ENCODE results near the gene UBR4.
"Not testable (repeated sequence)": the region's sequence is repeated elsewhere in the genome, so short reads cannot be mapped to it uniquely, and the experiment has no call there.

Gene UBR4

DNA sequence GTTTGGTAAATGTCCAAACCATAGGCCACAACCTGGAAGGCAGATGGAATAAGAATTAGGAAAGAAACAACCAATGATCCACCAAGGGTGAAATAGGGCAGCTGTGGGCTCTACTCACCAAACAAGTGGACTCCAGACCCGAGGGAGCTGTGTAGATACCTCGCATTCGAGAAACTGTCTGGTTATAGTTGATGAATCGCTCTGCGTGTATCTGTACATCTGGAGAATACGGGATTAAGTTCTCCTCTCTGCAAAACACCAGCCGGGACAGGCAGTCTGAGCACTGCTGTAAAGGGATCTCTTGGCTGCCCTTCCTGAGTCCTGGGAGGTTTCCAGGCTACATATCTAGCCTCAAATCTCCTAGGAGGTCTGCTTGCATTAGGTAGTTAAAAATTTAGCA lies 9.4 kb upstream of the UBR4 start:
- DNase-seq: no peak

DNA sequence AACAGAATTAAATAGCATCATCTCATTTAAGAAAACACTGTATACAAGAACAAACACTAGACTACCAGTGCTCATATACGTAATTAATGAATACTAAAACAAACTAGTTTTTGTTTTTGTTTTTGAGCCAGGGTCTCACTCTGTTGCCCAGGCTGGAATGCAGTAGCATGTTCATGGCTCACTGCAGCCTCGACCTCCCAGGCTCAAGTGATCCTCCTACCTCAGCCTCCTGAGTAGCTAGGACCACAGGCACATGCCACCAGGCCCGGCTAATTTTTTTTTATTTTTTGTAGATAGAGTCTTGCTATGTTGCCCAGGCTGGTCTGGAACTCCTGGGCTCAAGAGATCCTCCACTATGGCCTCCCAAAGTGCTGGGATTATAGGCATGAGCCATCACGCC lies 6.5 kb upstream of the UBR4 start:
- DNase-seq: not testable (repeated sequence)

DNA sequence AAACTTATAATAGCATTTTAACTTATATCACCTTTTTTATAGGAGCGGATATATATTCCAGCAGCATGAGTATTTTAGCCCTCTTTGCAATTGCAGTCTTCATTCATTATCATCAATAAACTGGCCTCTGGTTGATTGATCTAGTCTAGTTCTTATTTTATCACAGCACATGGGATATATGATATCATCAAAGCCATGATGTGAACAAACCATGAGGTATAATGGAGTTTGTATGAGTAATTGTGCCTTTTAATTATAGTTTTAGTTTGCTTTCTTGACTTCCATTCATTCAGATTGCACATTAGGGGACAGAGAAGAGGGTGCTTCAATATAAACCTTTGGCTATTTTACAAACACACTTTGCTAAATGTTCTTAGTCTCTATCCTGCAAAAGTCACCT lies 3.5 kb upstream of the UBR4 start:
- no peak for DNase-seq

DNA sequence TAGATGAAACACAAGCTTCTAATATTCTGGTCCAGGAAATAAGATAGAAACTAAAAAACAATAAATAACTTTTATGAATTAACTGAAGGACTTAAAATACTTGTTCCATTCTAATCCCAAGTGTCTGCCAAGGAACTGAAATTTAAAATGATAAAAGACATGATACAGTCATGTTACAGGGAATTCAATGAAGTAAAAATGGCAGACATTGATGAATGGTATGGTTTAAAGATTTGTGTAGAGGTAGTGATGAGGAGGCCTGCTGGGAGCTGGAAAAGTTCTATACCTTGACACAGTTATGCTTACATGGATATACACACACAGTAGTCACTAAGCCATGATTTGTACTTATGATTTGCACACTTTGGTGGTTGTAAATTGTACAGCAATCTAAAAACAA lies 2.1 kb upstream of the UBR4 start:
- no peak for DNase-seq

DNA sequence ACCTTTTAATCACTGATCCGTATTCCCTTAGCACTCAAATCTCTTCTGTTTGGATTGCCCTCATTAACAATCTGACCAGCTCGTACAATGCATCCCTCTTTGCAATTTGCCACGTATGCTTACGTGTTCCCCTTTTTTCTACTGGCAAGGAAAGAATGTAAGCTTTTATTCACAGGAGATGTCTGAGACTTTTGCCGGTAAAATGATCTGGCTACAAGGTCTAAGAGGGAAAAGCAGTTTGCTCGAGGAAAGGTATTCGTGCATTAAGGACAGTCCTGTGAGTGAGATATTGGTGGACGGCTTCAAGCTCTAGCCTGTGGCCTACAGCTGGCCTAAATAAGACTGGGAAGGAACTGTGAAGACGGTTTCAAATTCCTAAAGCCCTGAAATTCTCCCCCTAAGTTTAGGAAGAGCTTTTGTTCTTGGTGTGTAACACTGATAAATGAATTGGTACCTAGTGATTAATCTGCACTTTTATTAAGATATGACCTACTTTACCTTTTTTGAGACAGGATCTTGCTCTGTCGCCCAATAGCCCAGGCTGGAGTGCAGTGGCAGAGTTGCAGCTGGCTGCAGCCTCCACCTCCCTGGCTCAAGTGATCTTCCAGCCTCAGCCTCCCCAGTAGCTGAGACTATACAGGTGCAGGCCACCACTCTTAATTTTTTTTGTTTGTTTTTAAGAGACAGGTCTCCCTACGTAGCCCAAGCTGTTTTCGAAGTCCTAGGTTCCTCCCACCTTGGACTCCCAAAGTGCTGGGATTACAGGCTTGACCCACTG lies 895 bp upstream of the UBR4 start:
- no peak for DNase-seq

DNA sequence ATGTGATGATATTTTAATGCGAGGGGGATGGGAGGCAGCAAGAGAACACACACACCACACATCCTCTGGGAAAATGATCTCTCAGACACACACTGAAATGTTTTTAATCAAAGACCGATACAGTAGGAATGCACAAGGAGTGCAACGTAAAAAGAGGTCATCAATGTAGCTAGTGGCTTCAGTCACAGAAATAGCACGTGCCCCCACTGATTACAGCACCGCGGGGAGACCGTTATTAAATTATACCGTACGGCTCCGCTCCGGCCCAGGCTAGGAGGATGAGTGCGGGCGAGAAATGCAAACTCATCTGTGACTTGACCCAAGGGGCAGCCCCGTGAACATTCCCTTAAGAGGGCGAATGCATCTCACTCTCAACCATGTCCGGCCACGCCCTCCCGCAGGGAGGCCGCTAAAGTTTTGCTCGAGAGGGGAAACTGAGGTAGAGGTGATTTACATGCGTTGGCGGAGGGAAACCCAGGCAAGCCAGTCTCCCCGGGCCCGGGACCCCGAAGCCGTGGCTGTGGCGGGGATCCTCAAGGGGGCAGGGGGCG lies 552 bp downstream of the UBR4 start:
- DNase-seq: no peak

DNA sequence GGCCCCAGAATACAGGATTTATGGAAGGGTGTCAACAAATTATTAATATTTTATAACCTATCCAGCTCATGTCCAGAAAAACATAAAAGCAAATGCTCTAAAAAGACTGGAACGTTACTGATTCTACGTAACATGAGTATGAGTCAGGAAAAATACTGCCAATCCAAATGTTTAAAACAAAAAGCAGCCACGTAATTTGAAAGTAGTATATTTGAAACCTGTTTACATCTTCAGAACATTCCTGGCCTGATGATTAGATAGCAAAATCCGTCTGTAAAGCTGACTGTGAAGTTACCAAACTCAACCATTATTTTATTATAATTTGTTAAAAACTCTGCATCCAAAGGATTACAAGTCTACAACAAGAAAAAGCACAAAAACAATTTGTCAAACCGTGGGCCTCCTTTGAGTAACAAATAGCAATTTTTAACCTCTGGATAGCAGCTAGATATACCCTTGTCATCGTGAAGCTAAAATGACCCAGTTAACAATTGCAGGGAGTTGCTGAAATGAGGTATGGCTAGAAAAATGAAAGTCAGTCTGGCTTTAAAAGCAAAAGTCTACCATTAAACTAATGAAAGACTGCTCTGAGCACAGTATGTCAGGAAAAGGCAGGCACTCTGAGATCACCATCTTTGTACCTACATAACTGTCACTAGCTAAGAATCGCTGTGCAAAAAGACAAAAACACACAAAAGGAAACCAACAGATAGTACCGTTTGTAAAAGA lies 1.2 kb downstream of the UBR4 start:
- DNase-seq: no peak

DNA sequence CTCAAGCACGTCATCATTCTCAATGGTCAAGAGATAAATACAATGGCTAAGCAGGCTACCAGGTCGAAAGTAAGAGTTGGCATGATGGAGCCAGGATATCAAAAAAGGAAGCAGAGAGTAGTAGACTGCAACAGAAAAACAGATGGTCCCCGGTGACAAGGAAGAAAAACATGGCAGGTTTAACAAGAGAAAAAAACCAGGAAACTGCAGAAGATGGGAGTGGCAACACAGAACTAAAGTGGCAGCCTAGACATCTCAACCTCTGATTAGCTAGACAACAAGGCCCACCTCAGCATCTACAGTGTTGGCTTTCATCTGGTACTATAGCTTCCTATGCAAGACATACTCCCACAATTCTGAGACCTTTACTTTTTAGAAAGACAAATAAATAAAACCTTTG lies 3.1 kb downstream of the UBR4 start:
- DNase-seq: no peak

DNA sequence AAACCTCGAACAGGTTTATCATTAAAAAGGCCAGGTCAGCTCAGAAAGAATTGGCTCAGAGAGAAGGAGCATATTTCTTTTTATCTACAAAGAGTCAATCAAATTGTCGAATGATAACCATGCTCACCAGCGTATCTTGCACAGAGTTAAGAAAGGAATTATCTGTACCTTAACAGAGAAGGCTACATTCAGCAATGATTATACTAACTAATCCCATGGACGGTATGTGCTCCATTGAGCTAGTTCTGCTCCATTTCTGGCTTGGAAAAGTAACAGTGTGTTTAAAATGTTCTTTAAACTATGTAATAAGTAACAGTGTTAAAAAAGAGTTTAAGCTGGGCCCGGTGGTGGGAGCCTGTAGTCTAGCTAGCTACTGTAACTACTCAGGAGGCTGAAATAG lies 4.2 kb downstream of the UBR4 start:
- DNase-seq: no peak

DNA sequence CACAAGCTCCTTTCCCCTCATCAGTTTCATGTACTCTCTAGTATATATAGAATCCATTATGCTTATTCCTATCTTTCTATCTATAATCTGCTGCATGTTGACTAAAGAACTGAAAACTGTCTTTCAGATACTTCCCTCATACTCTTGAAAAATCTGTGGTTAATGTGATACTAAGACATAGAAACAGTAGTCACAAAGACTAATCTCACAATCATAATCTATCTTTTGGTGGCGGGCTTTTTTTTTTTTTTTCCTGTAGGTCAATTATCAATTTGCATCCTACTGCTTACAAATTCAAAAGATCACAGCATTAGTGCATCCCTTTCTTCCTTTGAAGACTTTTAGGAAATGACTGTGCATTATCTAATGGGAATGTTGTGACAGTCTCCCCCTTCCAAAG lies 4.7 kb downstream of the UBR4 start:
- DNase-seq: no peak

DNA sequence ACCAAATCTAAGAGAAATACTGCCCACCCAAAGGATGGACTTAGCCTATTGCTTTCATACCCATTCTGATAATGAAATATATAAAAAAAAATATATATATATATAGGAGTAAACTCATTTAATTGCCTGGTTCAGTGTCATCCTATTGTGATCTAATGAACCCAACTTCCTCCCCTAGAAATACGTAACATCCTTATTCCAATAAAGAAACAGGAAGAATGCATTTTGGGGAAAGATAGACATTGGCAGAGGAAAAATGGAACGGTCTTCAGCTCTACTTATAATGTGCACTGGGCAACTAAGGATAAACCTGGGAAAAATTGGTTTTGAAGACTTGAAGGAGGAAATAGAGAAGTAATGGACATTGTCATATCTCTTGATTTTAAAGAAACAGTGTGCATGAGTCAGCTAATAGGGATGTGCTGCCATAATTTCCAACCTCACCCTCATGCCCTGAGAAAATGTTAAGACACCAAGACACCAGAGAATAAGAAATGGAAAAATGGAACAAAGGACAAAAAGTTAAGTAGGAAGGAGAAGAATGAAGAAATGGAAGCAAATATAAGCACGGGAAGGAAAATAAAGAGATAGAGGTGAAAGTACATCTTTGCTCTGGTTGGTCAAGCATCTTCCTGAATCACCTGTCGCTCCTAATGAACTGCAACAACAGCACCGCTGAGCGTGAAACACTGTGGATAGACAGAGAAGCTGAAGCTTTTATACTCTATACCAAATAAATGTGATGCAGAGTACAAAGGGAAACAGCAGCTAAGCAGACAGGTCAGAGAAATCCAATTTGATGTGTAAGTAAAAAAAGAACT lies 5.4 kb downstream of the UBR4 start:
- no peak for DNase-seq

DNA sequence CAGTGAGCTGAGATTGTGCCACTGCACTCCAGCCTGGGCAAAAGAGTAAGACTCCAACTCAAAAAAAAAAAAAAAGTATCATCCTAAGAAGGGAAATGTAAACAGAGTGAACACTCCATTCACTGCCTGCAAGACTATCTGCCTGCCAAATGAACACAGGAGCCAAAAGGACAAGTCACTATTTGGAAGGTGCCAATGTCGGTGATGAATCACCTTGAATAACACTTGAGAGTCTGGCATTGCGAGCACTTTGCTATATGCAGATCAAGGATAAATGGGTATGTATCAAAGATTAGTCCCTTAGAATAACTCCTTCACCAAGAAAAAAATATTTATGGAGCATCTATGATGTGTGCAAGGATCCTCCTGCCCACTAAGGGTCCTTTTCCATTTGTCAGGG lies 6.6 kb downstream of the UBR4 start:
- DNase-seq: no peak

DNA sequence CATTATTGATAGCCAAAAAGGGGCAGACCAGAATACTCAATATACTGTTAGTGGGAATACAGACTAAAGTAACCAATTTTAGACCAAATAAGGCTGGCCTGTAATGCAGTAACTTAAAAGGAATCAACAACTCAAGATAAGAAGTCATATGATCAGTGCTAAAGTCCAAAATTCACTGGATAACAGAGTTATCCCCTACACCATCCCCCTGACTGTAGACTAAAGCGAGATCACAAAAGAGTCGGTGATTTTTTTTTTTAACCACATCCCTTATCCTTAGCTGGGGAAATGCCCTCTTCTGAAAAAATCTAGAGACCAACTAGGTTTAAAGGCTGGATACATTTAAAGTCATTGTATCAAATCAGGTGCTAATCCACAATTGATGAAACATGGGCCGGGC lies 7.7 kb downstream of the UBR4 start:
- DNase-seq: no peak

DNA sequence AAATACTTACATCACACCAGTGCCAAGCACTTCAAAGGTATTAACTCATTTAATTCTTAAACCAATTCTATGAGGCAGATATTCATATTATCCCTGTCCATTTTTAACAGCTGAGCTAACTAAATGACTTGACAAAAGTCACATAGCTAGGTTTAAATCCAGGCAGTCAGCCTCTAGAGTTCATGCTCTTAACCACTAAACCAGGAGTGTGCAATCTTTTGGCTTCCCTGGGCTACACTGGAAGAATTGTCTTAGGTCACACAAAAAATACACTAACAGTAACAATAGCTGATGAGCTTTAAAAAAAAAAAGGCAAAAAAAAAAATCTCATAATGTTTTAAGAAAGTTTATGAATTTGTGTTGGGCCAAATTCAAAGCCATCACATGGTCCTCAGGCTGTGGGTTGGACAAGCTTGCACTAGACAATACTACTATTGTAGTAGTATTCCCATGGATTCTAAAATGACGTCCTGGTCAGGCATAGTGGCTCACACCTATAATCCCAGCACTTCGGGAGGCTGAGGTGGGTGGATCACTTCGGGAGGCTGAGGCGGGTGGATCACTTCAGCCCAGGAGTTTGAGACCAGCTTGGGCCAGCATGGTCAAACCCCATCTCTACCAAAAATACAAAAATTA lies 10.0 kb downstream of the UBR4 start:
- no peak for DNase-seq

DNA sequence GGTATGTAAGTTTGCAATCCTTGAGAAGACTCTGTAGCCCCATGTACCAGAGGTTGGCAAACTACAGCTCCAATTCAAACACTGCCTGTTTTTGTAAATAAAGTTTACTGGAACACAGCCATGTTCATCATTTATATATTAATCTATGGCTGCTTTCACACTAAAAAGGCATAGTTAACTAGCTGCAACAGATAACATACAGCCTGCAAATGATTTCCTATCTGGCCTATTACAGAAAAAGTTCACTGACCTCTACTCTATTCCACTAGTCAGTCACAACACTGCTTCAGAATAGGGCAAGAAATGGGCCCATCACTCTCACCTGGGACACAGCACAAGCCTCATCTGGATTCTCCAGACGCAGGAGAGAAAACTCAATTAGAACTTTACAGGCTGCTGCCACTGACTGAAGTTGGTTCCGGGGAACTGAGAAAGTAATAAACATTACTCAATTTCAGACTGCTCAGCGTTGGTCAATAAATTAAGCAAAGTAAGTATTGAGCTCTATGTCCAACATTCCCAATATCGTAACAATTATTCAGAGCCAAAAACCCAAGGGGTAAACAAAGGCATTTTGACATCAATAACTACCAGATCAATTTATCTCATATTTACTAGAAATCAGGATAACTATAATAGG lies 10.6 kb downstream of the UBR4 start:
- DNase-seq: no peak

DNA sequence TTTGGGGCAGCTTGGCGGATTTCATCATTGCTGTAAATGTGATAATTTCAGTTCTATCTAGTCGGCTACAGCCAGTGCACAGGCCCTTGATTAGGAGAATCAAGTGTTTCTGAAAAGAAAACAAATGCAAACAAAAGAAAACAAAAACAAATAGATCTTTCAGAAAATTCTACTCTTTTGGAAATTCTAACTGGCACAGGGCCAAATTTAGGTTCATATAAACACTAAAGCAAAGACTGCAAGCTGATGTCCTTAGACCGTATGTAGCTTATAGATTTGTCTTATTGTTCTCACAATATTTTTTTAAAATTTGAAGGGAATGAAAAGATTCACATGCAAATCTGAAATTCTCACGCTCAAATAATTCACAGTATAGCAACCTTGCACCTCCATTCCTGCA lies 11.2 kb downstream of the UBR4 start:
- DNase-seq: no peak

DNA sequence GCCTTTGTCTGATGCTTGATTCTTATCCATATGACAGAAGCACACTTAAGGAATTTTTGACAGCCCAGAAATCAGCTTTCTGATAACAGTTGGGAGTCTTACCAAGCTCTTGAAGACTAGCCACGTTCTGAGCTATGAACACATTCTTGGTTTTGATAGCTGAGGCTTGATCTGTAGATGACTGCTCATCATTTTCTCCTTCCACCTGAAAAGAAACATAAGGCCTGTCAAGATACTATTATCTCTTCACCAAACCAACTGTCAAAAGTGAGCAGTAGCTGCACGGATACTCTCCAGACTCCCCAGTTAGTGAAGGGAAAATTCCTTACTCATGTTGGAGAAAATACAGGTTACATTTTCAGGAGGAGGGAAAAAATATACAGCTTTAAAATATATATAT lies 12.2 kb downstream of the UBR4 start:
- DNase-seq: no peak

DNA sequence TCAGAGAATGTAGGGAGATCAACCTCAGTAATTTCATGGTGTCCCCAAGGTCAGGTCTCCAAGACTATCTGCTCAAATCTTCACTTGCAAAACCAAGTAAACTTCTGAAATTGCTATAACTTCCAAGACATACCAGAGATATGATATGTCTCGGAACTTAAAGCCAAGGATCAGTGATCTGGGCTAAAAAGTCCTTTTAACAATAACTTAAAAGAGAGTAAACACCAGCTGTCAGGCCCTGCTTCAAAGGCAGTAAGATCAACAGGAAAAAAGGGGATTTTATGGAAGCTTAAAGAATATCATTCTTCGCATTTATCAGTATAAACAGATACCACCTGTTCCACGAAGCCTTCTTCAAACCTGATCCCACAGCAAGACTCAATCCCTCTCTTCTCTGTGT lies 13.7 kb downstream of the UBR4 start:
- no peak for DNase-seq

DNA sequence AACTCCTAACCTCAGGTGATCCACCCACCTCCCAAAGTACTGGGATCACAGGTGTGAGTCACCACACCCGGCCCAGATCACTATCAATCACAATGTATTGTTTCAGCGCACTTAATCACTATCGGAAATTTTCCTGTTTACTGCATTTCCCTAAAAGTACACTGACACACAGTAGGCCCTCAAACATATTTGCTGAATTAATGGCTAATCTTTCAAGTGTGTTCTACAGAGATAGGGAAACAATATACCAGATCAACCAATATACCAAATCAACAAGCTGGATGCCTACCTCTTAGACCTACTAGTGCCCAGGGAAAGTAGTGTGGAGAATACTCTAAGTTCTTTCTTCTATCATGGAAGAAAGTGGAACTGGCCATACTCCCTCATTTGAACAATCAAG lies 17.1 kb downstream of the UBR4 start:
- DNase-seq: no peak

DNA sequence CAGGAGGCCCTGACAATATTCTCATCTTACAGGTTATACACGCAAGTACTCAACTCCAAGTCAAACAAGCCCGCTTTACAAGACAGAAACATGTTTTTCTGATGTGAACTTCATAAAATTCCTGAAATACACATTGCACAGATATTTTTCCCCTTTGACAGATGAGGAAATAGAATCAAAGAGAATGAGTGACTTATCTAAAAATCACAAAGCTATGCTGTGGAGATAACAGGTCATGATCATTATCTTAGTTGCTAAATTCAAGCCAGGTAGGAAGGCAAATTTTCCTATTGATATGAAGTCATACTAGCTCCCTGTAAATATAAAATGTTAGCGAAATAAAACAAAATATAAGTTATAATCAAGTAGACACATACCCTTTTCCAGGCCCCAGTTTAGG lies 18.3 kb downstream of the UBR4 start:
- no peak for DNase-seq

DNA sequence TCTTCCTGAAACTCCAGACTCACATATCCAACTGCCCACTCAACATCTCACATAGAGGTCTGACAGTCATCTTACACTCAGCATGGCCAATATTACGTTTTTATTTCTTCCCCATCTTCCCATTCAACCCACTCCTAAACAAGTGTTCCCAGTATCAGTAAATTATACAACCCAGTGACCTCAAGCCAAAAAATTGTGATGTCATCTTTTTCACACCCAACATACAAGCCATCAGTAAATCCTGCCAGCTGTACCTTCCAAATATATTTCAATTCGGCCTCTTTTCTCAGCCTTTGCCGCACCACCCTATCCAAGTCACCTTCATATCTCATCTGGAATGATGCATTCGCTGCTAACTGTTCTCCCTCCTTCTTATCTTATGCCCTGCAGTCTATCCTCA lies 19.6 kb downstream of the UBR4 start:
- no peak for DNase-seq

DNA sequence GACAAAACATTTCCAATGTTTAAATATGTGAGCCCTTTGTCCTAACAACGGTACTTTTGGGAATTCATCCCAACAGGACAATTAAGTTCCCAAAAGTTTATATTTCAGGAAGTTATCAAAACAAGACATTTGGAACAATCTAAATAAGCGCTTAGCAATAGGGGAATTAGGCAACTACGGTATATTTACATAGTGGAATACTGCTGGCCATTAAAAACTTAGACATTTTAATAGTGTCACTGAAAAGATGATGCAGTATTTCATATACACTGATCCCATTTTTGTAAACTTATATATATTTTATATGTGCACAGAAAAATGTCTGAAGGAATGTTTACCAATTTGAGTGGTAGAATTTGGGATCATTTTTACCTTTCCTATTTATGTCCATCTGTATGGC lies 20.8 kb downstream of the UBR4 start:
- no peak for DNase-seq

DNA sequence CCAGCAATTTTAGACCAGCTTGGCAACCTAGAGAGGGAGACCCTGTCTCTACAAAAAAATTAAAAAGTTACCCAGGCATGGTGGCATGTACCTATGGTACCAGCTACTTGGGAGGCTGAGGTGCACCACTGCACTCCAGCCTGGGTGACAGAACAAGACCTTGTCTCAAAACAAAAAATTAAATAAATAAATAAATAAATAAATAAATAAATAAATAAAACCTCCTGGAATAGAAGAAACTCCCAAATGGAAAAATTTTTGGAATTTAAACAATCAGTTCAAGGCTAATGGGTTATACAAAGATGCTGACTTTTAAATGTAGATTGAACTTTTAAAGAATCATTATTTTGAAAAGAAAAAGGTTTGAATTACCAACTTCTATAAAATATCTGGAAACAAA lies 22.2 kb downstream of the UBR4 start:
- no peak for DNase-seq
